HG03280 (cell line): ENCODE results near the gene IGSF9.
A peak's percentile ranks its signal among the peaks of the same experiment; 100 is the strongest.
"Not testable (repeated sequence)": the region's sequence is repeated elsewhere in the genome, so short reads cannot be mapped to it uniquely, and the experiment has no call there.

ENCODE experiments used
- ATAC-seq: cut with Tn5 transposase; IDR thresholded peaks from one replicate; pipeline ENCODE4 v1.9.1; 2021; ENCODE audit warnings: mild to moderate bottlenecking, moderate library complexity; ENCODE audit not compliant: unreplicated experiment

The IGSF9 gene

DNA sequence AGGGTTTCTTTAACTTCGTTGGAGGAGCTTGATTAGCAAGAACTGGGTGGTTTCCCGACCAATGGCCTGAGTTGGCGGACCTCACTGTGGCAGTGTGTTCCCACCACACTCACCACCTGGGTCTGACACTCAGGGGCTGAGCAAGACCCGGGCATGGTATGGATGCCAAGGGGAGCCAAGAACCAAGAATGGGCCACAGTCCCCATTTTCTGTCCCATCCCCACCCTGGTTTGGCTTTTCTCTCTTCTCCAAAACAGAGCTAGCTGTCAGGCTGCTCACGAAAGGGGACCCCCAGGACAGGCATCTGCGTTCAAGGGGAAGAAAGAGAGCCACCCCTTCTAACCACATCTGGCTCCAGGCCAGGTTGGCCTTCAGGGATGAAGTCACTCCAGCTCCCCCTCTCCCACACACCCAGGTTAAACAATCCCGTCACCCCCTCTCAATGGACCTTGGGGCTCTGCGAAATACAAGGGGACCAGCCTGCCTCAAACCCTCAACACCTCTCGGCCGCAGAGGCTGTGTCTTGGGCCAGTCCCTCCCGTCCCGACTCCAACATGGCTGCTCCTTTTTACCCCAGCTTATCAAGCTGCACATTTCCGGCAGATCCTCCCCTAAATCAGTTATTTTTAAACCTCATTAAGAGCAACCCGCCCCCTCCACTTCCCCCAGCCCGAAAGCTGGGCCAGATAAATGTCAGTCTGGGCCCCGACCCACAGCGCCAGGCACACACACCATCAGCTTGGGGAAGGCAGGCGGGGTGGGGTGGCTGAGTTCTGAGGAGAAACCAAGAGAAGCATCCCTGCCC is 23.5 kb downstream of the IGSF9 start:
- ATAC-seq = no peak

DNA sequence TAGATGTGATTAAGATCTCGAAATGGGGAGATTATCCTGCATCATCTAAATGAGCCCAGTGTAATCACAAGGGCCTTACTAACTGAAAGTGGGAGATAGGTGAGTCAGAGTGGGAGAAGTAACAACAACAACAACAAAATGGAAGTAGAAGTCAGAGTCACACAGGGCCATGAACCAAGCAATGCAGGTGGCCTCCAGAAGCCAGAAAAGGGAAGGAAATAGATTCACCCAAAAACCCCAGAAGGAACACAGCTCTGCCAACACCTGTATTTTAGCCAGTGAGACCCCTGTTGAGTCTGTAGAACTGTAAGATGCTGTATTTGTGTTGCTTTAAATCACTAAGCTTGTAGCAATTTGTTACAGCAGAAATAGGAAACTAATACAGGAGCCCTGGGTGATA is 24.2 kb downstream of the IGSF9 start:
- peak; percentile 27 for ATAC-seq

DNA sequence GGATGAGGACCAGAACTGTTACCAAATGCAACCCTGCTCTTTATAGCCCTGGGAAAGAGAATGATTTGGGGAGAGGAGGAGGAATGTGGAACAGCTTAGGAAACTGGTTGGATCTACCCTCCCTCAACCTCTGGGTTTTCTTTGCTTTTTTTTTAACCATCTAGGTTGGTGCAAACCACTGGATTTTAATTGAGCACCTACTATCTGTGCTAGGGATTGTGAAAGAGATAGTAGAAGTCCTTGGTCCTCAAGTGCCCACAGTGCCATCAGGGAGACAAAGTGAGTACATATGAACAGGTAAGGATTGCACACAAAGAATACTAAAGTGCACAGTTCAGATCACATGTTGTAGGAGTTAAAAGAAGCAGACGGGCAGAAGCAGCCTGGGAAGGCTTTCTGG is 24.8 kb downstream of the IGSF9 start:
- no peak for ATAC-seq

DNA sequence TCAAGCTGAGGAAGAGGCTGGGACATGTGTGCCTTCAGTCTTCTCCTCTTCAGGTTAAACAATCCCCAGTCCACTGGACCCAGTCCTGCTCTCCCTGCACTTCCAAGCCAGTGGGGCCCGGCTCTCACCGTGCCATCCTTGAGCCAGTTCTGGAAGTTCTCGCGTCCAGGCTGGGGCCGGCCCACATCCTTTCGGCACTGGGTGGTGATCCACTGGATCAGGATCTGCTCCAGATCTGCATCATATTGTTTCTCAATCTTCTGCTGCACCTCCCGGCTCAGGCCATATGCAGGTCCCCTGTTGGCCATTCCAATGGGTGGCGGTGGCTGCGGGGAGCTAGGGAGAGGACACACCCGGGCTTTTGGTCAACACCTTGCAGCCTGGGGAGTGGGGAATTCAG is 25.2 kb downstream of the IGSF9 start:
- ATAC-seq = no peak

DNA sequence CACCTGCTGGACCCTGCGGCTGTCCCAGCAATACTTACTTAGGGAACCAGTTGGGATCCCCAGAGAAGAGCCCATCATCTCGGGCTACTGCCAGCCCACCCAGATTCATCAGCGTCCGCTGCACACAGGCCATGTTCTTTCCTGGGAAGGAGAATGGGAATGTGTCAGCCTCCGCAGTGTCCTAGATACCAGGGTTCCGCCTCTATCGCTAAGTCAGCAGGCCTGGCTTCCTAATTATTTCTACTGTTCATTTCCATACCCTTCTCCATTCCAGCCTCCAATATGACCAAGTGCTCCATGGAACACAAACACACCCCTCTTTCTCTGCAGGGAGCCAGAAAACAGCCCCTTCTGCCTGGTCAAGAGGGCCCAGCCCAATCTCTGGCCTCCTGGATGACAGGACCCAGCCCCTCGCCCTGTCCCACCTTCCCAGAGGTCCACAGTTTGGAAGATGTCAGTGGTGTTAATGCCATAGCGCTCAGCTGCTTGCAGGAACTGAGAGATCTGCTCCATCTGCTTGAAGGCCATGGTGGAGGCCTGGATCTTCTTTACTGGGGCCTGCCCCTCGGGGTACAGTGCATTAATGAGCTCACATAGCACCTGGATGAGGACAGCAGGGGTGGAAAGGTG is 26.1 kb downstream of the IGSF9 start:
- ATAC-seq = no peak

DNA sequence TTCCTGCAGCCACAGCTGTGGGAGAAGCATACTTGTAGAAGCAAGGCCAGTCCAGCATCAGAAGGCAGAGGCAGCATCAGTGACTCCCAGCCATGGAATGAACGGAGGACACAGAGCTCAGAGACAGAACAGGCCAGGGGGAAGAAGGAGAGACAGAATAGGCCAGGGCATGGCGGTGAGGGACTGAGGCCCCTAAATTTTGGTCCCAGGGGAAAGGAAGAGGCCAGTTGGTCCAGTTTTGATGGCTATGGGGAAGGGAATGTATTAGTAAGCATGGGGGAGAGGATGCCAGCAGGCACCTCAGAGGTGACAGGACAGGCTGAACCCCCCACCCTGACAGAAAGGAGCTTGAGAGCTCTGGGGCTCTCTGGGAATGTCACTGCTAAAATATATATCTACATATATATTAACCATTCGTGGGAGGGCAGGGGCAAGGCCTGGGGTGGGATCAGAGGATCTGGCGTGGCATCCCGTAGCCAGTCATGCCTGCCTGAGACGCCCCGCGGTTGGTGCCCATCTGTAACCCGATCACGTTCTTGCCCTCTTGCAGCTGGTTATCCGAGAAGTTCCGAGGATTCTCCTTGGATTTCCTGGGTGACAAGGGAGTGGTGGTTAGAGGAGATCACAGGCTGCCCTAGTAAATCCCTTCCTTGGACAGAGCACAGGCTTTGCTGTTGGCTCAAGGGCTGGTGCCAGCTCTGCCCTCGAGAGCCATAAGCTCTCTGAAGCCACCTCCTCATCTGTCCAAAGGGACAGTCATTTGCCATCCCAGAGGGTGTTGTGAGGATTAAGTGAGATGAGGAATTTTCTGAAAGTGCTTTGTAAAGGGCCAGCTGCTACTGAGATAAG is 26.8 kb downstream of the IGSF9 start:
- no peak for ATAC-seq

DNA sequence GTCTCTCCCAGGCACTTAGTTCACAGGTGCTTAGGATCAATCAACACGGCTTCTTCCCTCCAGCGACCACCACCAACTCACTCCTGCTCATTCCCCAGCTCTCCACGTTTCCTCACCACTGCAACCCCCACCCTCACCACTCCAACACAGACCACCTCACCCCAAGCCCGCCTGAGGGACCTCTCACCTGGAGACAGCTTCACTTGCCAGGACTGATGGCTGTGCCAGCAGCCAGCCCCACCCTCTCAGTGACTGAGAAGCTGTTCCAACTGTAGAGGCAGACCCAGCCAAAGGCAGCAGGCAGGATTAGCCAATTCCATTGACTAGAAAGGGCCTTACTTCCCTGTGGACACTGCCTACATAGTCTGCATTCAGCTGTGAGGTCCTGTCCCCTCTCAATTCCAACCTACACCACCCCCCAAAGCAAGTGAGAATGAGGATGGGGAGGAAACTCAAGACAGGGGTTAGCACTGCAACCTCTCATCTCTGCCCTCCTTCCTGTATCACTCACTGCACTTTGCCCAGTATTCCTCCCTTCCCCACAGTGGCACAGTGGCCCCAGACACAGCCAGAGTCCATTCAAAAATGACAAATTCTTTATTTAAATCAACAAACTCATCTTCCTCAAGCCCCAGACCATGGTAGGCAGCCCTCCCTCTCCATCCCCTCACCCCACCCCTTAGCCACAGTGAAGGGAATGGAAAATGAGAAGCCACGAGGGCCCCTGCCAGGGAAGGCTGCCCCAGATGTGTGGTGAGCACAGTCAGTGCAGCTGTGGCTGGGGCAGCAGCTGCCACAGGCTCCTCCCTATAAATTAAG is 27.7 kb downstream of the IGSF9 start:
- ATAC-seq = no peak

DNA sequence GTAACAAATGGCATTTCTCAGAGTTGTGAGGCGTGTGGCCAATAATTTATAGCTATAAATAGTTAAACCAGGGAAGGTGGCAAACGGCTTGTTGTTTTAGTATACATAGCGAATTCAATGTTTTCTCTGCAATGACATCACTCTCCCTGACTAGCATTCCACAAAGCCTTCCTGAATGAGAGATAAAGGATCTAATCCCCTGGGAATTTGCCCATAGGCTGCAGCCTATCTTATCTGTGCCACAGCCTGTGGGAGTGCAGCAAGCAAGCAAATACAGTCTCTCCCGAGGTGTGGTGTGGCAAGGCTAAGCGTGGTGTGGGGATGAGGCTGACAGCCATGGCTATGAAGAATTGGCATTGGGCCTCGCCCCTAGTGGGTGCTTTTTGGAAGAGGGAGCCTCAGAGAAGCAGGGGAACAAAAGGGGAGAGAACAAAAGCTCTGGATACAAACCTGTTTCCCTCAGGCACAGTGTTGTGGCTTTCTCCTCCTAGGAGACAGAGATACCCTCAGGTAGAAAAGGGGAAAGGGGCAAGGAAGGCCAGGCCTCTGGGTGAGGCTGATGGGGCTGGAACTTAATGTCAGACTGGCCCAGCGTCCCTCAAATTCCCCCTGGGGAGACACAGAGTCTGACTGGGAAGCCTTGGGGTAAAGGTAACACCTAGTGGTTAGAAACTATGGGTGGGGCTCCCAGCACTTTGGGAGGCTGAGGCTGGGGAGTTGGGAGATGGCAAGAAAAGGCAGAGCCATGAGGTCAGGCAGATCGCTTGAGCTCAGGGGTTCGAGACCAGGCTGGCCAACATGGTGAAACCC is 29.0 kb downstream of the IGSF9 start:
- ATAC-seq = no peak

DNA sequence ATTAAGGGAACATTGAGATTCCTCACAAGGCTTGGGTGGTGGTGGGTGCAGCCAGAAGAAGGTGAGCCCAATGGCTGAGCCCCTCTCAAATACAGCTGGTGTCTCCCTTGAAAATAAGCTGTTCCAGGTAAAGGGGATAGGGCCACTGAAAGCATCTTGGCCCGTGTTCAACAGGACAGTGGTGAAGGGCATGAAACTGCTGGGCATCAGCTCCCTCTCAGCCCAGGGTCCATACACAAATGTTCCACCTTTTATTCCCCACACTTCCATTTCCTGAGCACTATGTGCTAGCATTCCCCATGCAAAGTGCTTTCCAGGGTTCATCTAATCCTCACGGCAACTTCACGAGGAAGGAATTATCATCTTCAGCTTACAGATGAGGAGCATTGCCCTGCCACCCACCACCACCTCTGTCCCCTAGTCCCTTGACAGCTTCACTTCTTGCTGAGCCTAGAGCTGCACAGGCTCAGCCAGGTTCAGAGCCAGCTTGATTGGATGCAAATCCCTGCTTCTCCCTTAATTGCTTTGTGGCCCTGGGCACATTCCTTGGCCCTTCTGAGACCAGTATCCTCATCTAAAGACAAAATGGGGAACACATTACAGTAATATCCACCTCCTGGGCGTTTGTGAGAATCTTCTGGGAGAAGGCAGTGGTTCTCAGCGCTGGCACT is 29.7 kb downstream of the IGSF9 start:
- no peak for ATAC-seq

DNA sequence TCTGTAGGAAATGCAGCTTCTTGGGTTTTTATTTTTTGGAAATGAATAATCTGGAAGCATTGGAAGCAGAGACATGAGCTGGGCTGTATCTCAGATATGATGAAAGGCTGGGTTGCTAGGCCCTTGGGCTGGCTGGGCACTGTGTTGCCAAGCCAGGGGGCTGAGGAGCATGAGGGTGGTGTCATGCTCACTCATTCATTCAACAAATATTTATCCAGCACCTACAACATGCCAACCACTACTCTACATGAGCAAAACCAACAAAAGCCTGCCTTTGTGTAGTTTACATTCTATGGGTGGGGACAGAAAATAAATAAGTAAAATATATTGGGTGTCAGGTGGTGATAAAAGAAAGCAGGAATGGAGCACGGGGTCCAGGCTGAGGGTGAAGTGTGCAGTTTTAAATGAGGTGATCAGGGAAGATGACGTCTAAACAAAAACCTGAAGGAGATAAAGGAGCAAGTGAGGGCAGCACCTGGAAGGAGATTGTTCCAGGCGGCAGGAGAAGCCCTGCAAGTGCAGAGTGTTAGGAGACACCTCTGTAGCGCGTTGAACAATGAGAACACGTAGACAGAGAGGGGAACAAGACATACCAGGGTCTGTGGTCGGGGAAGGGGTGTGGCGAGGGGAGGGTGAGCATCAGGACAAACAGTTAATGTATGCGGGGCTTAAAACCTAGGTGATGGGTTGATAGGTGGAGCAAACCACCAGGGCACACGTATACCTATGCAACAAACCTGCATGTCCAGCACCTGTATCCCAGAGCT is 31.0 kb downstream of the IGSF9 start:
- ATAC-seq = no peak

DNA sequence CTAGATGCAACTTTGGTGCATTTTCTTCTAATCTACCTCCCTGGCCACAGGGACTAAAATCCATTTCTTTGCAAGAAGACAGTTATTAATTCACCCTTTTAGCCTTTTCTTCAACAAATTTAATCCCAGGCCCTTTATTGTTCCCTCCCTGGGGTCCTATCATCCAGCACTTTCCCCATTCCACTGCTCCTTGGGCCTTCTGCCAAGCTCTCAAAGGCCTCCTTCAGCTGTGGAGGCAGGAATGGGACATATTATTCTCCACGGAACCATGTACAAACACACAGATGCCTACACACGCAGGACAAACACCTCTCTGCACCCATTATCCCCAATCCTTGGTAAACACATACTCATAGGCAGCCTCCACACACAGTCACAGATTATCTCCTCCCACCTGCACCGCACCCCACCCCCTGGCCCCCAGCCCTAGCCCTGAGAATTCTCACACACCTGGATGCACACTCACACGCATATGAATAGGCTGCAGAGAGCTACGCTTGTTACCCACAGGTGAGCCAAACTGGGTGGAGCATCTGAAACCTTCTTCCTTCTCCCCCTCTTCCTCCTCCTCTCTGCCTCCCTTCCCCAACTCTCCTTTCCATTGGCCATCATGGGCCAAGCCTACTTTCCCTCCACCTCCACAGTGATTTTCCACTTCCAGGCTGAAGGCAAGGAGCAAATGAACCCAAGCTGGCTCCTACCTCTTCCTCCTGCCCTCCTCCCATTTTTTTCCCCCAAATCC is 31.8 kb downstream of the IGSF9 start:
- ATAC-seq = no peak

DNA sequence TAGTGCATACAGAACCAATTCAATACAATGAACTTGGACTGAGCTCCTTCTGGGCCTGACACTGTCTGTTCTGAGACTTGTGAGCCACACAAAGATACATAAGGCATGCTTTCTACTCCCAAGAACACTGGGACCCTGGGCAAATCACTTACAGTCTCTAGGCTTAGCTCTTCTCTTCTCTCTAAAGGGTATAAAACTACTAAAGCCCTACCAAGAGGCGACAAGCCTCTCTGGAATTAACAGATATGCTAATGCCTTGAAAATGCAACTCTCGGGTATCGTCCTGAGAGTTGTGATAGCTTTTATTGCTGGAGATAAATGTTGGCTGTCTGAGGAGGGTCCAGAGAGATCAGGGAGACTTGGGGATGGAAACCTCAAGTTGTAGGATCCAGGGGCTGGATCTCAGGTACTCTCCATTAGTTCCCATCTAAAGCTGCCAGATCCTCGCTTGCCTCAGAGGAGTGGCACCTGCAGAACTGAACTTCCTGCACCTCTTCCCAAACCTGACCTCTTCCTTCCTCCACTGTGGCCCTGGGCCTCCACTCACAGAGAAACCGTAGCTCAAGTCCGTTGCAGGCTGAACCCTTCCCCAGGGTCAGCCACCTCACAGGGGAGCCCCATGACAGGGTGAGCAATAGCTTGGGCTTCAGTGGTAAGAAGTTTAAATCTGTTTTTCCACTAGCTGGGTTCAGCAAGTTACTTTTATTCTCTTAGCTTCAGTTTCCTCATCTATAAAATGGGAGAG is 33.9 kb downstream of the IGSF9 start:
- ATAC-seq = no peak

DNA sequence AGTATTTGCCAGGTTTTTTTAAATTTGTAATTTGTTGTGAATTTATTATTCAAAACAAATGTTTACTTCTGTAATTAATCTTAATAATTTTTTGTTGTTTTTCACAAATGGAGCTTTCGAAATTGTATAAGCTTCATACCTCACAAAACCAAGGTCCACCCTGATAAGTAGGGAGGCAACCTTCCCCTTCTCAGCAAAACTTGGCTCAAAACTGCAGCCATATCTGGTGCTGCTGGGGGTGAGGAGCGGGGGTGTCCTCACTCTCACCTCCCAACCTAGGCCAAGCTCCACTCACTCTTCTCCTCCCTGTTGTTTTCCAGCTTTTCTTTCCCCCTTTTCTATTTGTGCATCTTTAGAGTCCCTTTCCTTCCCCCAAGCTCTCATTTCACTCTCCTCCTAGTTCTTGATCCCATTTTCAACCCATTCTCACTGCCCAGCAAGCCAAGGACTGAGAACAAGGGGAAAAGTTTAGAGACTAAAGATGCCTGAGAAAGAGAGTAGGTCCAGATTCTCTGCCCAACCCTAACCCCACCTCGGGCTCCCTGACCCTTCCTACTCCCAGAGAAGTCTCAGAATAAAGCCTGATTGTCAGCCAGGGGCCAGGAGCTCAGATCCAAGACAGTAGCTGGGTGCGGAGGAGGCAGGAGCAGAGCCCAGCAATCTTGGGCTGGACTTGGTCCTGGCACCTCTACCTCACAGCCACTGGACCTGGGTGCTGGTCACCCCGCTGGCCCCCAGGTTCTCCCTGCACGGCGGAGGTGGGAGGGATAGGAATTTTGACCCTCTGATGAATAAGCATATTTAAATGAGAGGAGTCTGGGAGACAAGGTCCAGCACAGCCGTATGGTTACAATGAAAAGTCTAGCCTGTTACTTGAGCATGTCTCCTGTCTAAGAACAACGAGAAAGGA is 37.1 kb downstream of the IGSF9 start:
- no peak for ATAC-seq

DNA sequence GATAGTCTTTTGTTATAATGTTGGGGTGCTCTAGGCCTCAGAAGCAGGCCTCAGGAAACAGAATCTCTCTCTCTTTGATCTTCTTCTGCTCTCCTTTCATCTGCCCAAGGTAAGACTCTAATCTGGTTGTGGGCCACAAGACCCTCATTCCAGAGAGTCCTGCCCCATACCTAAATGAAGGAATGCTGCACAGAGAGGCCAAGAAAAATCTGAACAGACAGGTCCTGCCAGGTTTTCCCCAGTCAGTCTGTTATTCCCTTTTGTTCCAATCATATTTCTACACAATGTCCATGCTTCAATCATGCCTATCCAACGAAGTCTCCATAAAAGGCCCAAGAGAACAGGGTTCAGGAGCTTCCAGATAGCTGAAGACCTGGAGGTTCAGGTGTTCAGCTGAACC is 38.5 kb downstream of the IGSF9 start:
- ATAC-seq = no peak

DNA sequence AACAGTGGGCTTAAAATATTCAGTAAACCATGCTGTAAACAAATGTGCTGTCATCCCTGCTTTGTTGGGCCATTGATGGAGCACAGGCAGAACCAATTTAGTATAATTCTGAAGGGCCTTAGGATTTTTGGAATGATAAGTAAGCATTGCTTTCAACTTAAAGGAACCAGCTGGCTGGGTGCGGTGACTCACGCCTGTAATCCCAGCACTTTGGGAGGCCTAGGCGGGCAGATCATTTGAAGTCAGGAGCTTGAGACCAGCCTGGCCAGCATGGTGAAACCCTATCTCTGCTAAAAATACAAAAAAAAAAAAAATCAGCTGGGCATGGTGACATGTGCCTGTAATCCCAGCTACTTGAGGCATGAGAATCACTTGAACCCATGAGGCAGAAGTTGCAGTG is 41.4 kb downstream of the IGSF9 start:
- ATAC-seq = not testable (repeated sequence)

DNA sequence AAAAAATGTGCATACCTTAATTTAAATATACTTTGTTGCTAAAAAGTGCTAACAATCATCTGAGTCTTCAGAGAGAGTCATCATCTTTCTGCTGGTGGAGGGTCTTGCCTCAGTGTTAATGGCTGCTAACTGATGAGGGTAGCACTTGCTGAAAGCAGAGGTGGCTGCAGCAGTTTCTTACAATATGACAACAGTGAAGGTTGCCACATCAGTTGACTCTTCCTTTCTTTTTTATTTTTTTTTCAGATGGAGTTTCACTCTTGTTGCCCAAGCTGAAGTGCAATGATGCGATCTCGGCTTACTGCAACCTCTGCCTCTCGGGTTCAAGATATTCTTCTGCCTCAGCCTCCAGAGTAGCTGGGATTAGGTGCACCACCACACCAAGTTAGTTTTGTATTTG is 42.9 kb downstream of the IGSF9 start:
- no peak for ATAC-seq
